ENCODE results near the gene ADRB1. TPM values are rescaled to one million over a fixed set of nuclear protein-coding genes. Genes with fewer than 3 reads are reported as not detected.

Gene ADRB1
- polyA plus RNA-seq, 2 donors, result 0.22 to 0.46 TPM

DNA sequence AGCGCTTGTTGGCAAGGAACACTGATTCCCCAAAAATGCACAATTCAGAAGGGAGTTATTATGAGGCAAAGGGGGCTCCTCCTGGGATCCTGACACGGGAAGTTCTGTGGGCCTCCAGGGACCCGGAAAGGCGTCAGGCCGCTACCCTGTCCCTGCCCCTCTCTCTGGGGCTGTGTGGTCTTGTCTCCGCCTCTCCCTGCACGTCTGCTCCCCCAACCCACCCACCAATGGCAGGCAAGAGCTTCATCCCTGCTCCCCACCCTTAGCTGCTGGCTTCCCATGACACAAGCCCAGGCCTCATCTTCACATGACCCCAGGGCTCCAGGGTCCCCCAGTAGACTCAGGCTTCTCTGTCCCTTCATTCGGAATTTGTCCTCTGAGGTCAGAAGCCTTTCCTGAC, 31.0 kb upstream of the ADRB1 start:
- Histone ChIP-seq H3K4me3 (ENCODE audit: low read depth in 1 of 2, low read length in 2 of 2) (no peak overlapping the region), H3K27me3 (ENCODE audit: control insufficient read depth in 1 of 2, insufficient read depth in 2 of 2, low read length in 2 of 2) (no peaks in the 10 kb centered on the region), H3K9me3 (ENCODE audit: control insufficient read depth in 2 of 2, insufficient read depth in 1 of 2, low read depth in 1 of 2, low read length in 1 of 2) (no peaks in the 10 kb centered on the region), H3K4me1 (ENCODE audit: control insufficient read depth in 2 of 2, insufficient read depth in 2 of 2, low read length in 1 of 2) (no peaks in the 10 kb centered on the region), H3K27ac (ENCODE audit: low read depth in 2 of 2, low read length in 1 of 2) (no peak overlapping the region), H3K36me3 (ENCODE audit: control insufficient read depth in 2 of 2, insufficient read depth in 2 of 2, low read length in 1 of 2) (no peaks in the 10 kb centered on the region)
- WGBS, 2 donors, result 89% methylated on average over 8 of the region's 8 CpGs

DNA sequence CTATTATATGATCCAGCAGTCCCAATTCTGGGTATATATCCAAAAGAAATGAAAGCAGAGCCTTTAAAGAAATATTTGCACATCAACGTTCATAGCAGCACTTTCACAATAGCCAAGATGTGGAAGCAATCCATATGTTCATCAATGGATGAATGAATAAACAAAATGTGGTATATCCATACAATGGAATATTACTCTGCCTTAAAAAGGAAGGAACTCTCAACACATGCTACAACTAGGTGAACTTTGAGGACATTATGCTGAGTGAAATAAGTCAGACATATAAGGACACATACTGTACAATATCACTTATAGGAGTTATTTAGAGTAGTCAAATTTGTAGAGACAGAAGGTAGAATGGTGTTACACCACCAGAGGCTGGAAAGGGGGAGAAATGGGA, 28.0 kb upstream of the ADRB1 start:
- Histone ChIP-seq H3K4me1 (ENCODE audit: control insufficient read depth in 2 of 2, insufficient read depth in 2 of 2, low read length in 1 of 2) (no peaks in the 10 kb centered on the region), H3K4me3 (ENCODE audit: low read depth in 1 of 2, low read length in 2 of 2) (no peak overlapping the region), H3K27ac (ENCODE audit: low read depth in 2 of 2, low read length in 1 of 2) (no peak overlapping the region), H3K9me3 (ENCODE audit: control insufficient read depth in 2 of 2, insufficient read depth in 1 of 2, low read depth in 1 of 2, low read length in 1 of 2) (no peaks in the 10 kb centered on the region), H3K27me3 (ENCODE audit: control insufficient read depth in 1 of 2, insufficient read depth in 2 of 2, low read length in 2 of 2) (no peaks in the 10 kb centered on the region), H3K36me3 (ENCODE audit: control insufficient read depth in 2 of 2, insufficient read depth in 2 of 2, low read length in 1 of 2) (no peaks in the 10 kb centered on the region)
- WGBS, 2 donors, result 0 to 56% methylated on average over 1 of the region's 1 CpG

DNA sequence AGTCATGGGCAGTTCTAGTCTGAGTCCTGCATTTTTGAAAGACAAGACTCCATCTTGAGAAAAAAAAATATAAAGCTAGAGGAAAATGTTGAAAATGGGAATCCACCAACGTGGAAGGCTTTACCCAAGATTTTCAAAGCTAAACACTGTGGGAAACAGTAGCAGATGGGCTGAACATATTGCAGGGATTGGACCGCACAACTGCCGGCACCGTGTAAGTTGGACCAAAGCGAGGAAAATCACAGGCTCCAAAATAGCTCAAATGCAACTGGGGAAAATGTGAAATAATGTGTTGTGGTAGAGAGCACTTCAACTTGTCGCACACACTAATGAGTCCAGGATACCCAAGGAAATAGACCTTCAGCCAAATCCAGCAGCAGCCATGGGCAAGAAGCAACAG, 26.4 kb upstream of the ADRB1 start:
- Histone ChIP-seq H3K4me3 (ENCODE audit: low read depth in 1 of 2, low read length in 2 of 2) (no peak overlapping the region), H3K36me3 (ENCODE audit: control insufficient read depth in 2 of 2, insufficient read depth in 2 of 2, low read length in 1 of 2) (no peaks in the 10 kb centered on the region), H3K27me3 (ENCODE audit: control insufficient read depth in 1 of 2, insufficient read depth in 2 of 2, low read length in 2 of 2) (no peaks in the 10 kb centered on the region), H3K9me3 (ENCODE audit: control insufficient read depth in 2 of 2, insufficient read depth in 1 of 2, low read depth in 1 of 2, low read length in 1 of 2) (no peaks in the 10 kb centered on the region), H3K4me1 (ENCODE audit: control insufficient read depth in 2 of 2, insufficient read depth in 2 of 2, low read length in 1 of 2) (no peaks in the 10 kb centered on the region), H3K27ac (ENCODE audit: low read depth in 2 of 2, low read length in 1 of 2) (no peak overlapping the region)
- WGBS, 2 donors, result 72 to 85% methylated on average over 6 of the region's 6 CpGs

DNA sequence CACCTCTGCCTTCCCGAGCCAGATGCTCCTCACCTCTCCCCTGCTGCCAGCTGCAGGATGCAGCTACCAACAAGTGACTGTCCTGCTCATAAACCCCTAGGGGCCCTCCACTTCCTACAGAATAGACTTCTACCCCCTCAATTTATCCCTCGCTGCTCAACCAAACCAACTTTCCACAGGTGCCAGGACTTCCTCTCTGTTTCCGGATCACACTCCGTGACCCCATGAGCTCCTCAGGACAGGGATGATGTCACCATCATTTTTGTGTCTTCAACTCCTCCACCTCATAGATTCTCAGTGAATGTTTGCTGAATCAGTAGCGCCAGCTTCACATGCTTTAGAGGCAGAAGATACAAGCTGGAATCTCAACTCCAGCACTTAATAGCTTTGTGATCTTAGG, 25.8 kb upstream of the ADRB1 start:
- H3K4me3 ChIP-seq (ENCODE audit: low read depth in 1 of 2, low read length in 2 of 2), result no peak overlapping the region
- no peaks in the 10 kb centered on the region for H3K36me3 ChIP-seq (ENCODE audit: control insufficient read depth in 2 of 2, insufficient read depth in 2 of 2, low read length in 1 of 2)
- H3K27me3 ChIP-seq (ENCODE audit: control insufficient read depth in 1 of 2, insufficient read depth in 2 of 2, low read length in 2 of 2), result no peaks in the 10 kb centered on the region
- no peaks in the 10 kb centered on the region for H3K9me3 ChIP-seq (ENCODE audit: control insufficient read depth in 2 of 2, insufficient read depth in 1 of 2, low read depth in 1 of 2, low read length in 1 of 2)
- no peak overlapping the region for H3K27ac ChIP-seq (ENCODE audit: low read depth in 2 of 2, low read length in 1 of 2)
- 50 to 68% methylated on average over 5 of the region's 5 CpGs for WGBS, 2 donors
- H3K4me1 ChIP-seq (ENCODE audit: control insufficient read depth in 2 of 2, insufficient read depth in 2 of 2, low read length in 1 of 2), result no peaks in the 10 kb centered on the region

DNA sequence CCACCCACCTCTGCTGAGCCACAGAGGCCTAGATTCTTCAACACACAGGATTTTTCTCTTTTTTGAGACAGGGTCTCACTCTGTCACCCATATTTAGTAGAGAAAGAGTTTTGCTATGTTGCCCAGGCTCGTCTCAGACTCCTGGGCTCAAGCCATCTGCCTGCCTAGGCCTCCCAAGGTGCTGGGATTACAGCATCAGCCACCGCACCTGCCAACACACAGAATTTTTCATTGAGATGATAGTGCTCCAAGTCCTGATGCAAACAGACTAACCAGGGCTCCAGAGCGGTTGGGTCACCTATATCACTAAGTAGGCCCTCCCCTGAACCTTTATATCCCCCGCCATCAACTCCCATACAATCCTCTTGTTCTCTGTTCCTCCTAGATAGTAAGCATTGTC, 24.4 kb upstream of the ADRB1 start:
- Histone ChIP-seq H3K27ac (ENCODE audit: low read depth in 2 of 2, low read length in 1 of 2) (no peak overlapping the region), H3K27me3 (ENCODE audit: control insufficient read depth in 1 of 2, insufficient read depth in 2 of 2, low read length in 2 of 2) (no peaks in the 10 kb centered on the region), H3K36me3 (ENCODE audit: control insufficient read depth in 2 of 2, insufficient read depth in 2 of 2, low read length in 1 of 2) (no peaks in the 10 kb centered on the region)

DNA sequence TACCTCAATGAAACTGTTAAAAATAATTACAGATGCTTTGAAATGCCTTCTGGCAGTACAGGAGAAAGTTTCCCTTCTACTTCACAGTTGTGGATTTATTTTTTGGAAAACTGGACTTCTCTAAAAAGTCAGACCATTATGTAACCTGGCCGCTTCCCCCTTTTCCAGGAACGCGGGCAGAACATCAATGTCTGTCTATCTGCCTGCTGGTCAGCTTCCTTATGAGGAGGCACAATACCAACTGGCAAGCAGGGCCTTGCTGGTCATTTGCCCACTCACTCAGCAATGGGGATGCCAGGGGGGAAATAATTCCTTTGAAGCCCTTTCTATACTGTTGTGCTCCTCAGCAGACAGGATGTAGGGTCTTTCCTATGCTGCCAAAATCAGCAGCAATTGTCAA, 22.5 kb upstream of the ADRB1 start:
- Histone ChIP-seq H3K27ac (ENCODE audit: low read depth in 2 of 2, low read length in 1 of 2) (no peak overlapping the region), H3K4me3 (ENCODE audit: low read depth in 1 of 2, low read length in 2 of 2) (no peak overlapping the region), H3K9me3 (ENCODE audit: control insufficient read depth in 2 of 2, insufficient read depth in 1 of 2, low read depth in 1 of 2, low read length in 1 of 2) (no peaks in the 10 kb centered on the region), H3K4me1 (ENCODE audit: control insufficient read depth in 2 of 2, insufficient read depth in 2 of 2, low read length in 1 of 2) (no peaks in the 10 kb centered on the region), H3K36me3 (ENCODE audit: control insufficient read depth in 2 of 2, insufficient read depth in 2 of 2, low read length in 1 of 2) (no peaks in the 10 kb centered on the region), H3K27me3 (ENCODE audit: control insufficient read depth in 1 of 2, insufficient read depth in 2 of 2, low read length in 2 of 2) (no peaks in the 10 kb centered on the region)
- 78 to 79% methylated on average over 3 of the region's 3 CpGs for WGBS, 2 donors

More for the DNA sequence above, 24.4 kb upstream of the ADRB1 start:
- WGBS, 2 donors, result 86 to 92% methylated on average over 4 of the region's 4 CpGs
- Histone ChIP-seq H3K4me1 (ENCODE audit: control insufficient read depth in 2 of 2, insufficient read depth in 2 of 2, low read length in 1 of 2) (no peaks in the 10 kb centered on the region), H3K4me3 (ENCODE audit: low read depth in 1 of 2, low read length in 2 of 2) (no peak overlapping the region), H3K9me3 (ENCODE audit: control insufficient read depth in 2 of 2, insufficient read depth in 1 of 2, low read depth in 1 of 2, low read length in 1 of 2) (no peaks in the 10 kb centered on the region)

DNA sequence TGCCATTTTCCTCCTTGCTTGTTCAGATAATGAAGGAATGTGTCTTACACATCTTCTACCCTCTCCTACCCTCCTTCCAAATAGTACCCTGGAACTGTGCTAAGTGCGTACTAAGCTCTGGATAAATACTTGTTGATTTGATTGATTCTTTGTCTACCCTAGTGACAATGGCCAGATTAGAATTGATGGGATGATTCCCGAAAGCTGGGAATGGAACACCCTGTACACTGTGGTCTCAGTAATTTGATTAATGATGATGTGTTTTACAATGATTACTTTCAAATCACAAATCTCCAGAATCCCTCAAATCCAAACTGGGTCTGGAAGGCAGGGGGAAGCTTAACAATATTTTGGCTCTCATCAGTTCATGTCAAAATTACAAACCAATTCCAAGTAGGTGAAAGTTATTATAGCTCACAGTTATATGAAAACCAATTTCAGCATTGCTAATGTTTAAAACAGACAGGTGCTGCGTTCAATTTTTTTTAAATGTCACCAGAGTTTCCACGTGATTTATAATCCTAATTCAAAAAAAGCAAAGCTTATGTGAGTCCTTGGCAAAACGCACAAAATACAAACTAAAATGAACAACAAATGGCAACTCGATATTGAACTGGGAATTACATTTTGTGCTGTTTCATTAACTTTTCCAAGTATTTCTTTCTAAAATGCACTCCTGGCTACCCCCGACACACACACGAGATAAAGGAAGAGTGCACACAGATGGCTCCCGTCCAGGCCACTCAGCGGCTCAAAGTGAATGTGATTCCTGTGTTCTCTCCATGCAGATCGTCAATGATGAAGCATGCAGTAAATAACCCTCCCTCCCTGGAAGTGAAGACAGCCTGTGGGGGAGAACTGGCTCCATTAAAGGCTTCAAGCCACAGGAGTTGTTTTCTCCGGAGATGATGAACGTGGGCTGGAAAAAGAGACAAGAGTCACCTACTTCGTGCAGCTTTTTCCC, 21.7 kb upstream of the ADRB1 start:
- H3K27ac ChIP-seq (ENCODE audit: low read depth in 2 of 2, low read length in 1 of 2), result no peak overlapping the region

DNA sequence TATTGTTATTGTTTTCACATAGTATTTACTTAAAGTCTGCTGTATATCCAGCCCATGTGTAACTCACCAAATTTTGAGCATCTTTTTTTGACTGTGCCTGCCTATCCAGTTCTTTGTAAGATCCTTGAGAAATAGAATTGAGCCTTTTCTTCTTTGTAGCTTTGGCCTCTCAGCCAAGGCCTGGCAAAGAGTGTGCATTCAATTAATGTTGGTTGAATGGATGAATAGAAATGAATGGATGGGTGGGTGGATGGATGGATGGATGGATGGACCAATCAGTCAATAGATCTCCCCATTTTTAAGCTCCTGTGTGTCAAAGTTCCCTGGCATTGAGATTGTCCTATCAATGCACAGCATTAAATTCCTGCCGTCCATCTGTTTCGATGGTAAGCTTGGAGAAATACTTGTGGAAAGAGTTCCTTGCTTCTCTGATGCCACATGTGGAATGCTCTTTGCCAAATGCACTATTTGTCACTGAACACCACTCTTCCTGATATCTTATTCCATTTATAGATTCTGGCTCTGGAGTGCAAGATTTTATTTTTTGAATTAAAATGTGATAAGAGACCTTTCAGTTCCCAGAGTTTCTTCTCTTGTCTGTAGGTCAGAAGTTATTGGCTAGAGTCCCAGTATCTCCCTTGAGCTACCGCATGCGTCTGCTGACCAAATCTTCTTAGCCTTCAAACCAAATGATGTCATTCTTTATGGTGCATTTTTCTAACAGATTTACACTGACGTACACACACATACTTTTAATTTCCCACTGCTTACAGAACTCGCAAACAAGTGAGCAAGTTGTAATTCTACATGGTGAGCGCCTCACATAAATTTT, 20.7 kb upstream of the ADRB1 start:
- Histone ChIP-seq H3K4me3 (ENCODE audit: low read depth in 1 of 2, low read length in 2 of 2) (no peak overlapping the region), H3K9me3 (ENCODE audit: control insufficient read depth in 2 of 2, insufficient read depth in 1 of 2, low read depth in 1 of 2, low read length in 1 of 2) (no peaks in the 10 kb centered on the region), H3K27ac (ENCODE audit: low read depth in 2 of 2, low read length in 1 of 2) (no peak overlapping the region), H3K4me1 (ENCODE audit: control insufficient read depth in 2 of 2, insufficient read depth in 2 of 2, low read length in 1 of 2) (no peaks in the 10 kb centered on the region), H3K36me3 (ENCODE audit: control insufficient read depth in 2 of 2, insufficient read depth in 2 of 2, low read length in 1 of 2) (no peaks in the 10 kb centered on the region), H3K27me3 (ENCODE audit: control insufficient read depth in 1 of 2, insufficient read depth in 2 of 2, low read length in 2 of 2) (no peaks in the 10 kb centered on the region)
- 86 to 89% methylated on average over 7 of the region's 7 CpGs for WGBS, 2 donors

More for the DNA sequence above, 21.7 kb upstream of the ADRB1 start:
- Histone ChIP-seq H3K27me3 (ENCODE audit: control insufficient read depth in 1 of 2, insufficient read depth in 2 of 2, low read length in 2 of 2) (no peaks in the 10 kb centered on the region), H3K4me3 (ENCODE audit: low read depth in 1 of 2, low read length in 2 of 2) (no peak overlapping the region), H3K36me3 (ENCODE audit: control insufficient read depth in 2 of 2, insufficient read depth in 2 of 2, low read length in 1 of 2) (no peaks in the 10 kb centered on the region), H3K4me1 (ENCODE audit: control insufficient read depth in 2 of 2, insufficient read depth in 2 of 2, low read length in 1 of 2) (no peaks in the 10 kb centered on the region), H3K9me3 (ENCODE audit: control insufficient read depth in 2 of 2, insufficient read depth in 1 of 2, low read depth in 1 of 2, low read length in 1 of 2) (no peaks in the 10 kb centered on the region)
- WGBS, 2 donors, result 69 to 71% methylated on average over 14 of the region's 14 CpGs

DNA sequence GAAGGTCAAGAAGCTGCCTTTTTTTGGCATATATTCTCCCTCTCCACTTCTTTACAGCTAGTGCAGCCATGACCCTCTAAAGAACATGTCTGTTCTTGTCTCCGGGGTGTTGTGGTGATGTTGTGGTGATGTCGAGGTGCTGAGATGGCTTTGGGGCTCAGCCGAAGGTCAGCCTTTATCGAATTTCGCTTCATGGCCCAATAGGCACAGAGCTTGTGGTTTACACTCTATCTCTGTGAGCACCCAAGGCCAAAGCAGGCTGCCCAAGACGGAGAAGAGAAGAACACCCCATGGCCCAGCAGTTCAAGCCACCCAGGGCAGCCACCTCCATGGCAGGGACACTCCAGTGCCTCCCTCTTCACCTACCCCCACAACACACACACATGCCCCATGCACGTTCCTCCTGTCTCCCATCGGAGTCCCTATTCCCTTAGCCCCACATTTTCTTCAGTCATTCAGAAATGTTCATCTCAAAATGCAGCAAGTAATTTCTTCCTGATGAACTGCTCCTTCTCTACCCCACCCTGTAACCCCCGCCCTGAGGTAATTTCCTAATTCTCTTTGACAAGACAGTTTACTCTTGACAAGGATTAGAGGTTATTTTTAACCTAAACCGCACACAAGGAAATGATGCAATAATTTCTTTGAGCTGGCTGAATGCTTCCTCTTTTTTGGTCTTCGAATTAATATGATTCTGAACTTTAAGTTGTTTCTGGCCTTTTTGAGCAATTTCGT, 18.6 kb upstream of the ADRB1 start:
- Histone ChIP-seq H3K27me3 (ENCODE audit: control insufficient read depth in 1 of 2, insufficient read depth in 2 of 2, low read length in 2 of 2) (no peaks in the 10 kb centered on the region), H3K4me3 (ENCODE audit: low read depth in 1 of 2, low read length in 2 of 2) (no peak overlapping the region), H3K36me3 (ENCODE audit: control insufficient read depth in 2 of 2, insufficient read depth in 2 of 2, low read length in 1 of 2) (no peaks in the 10 kb centered on the region), H3K27ac (ENCODE audit: low read depth in 2 of 2, low read length in 1 of 2) (peak overlapping the region in 1 of 2 donors; percentile 6), H3K9me3 (ENCODE audit: control insufficient read depth in 2 of 2, insufficient read depth in 1 of 2, low read depth in 1 of 2, low read length in 1 of 2) (no peaks in the 10 kb centered on the region), H3K4me1 (ENCODE audit: control insufficient read depth in 2 of 2, insufficient read depth in 2 of 2, low read length in 1 of 2) (no peaks in the 10 kb centered on the region)
- 71% methylated on average over 12 of the region's 12 CpGs for WGBS, 2 donors
